Stimulated activated naive B cell treated with anti-CD40 and anti-IgM and Interleukin-4, amounts not matched to agents 10 μg/mL and 1 μg/mL and 100 μg/mL, for 72 hours (primary cell): Measurements from ENCODE around the gene CCDC27.

Experiments
- ATAC-seq, 2 donors: fragments of 150-1000 bp; cut with Tn5 transposase; replicated peaks; 2 replicates each; pipeline ENCODE4 v1.10.0; 2021; ENCODE audit warnings: moderate library complexity in 1 of 2
- DNase-seq: peaks from one replicate; pipeline ENCODE4 v3.0.0; 2021
- H3K27ac Mint-ChIP-seq: one replicate; pipeline ENCODE4 v1.8.0; 2022; ENCODE audit warnings: mild to moderate bottlenecking, mixed read lengths
- H3K27me3 Mint-ChIP-seq, 2 donors: one replicate each; pipeline ENCODE4 v1.8.0; 2022; ENCODE audit warnings: mixed read lengths in 2 of 2
- H3K36me3 Mint-ChIP-seq, 2 donors: one replicate each; pipeline ENCODE4 v1.8.0; 2022; ENCODE audit warnings: mixed read lengths in 2 of 2, mild to moderate bottlenecking in 1 of 2
- H3K4me1 Mint-ChIP-seq, 2 donors: one replicate each; pipeline ENCODE4 v1.8.0; 2022; ENCODE audit warnings: mixed read lengths in 2 of 2, mild to moderate bottlenecking in 1 of 2
- H3K4me3 Mint-ChIP-seq, 2 donors: one replicate each; pipeline ENCODE4 v1.8.0; 2022; ENCODE audit warnings: mild to moderate bottlenecking in 2 of 2, mixed read lengths in 2 of 2, moderate library complexity in 1 of 2
- H3K9me3 Mint-ChIP-seq, 2 donors: one replicate each; pipeline ENCODE4 v1.8.0; 2022; ENCODE audit warnings: mixed read lengths in 2 of 2, mild to moderate bottlenecking in 1 of 2

Gene CCDC27

DNA sequence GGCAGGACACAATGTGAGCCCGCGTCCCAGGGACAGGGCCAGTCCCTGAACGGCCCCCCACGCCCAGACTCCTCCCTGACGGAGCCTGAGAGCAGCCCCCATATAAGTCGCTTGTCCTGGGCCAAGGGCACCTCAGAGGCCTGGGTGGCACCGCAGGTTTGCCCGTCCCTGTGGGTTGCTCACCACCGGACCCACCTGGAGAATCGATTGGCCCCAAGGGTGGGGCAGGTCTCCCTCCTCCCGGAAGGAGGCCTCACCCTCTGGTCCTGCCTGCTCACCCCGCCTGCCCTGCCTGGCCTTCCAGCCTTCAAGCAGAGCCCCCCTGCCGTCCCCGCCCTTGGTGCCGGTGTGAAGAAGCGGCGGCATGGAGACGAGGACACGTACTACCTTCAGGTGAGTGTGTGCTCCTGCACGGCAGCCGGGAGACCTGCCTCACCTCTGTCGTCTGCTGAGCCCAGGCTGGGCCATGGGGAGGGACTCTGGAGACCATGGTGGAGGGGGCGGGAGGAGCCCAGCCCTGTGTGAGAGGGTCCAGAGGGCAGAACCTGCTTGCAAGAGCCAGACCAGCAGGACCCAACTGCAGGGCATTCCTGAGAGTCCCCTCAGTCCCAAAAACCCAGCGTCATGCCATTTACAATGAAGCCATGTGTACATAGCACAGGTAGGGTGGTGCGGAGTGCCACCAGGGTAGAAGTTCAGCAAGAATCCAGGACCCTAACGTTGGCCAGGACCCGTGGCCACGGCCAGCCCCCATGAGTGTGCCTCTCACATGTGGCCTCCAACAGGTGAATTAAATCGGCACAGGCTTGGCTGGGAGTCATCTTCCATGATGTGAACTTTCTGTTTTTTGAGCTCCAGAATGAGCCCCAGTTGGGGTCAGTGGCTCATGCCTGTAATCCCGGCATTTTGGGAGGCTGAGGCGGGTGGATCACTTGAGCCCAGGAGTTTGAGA, 24.1 kb upstream of the CCDC27 start:
- Mint-ChIP-seq H3K27me3 (peaks cover 29 to 38% of the 10 kb centered on the region in 2 donors), H3K4me1 (peaks cover 4 to 6% of the 10 kb centered on the region in 2 donors), H3K9me3 (no peaks in the 10 kb centered on the region), H3K4me3 (no peak overlapping the region), H3K36me3 (no peaks in the 10 kb centered on the region), H3K27ac (no peak overlapping the region)
- DNase-seq (no peak), ATAC-seq (no peak)

DNA sequence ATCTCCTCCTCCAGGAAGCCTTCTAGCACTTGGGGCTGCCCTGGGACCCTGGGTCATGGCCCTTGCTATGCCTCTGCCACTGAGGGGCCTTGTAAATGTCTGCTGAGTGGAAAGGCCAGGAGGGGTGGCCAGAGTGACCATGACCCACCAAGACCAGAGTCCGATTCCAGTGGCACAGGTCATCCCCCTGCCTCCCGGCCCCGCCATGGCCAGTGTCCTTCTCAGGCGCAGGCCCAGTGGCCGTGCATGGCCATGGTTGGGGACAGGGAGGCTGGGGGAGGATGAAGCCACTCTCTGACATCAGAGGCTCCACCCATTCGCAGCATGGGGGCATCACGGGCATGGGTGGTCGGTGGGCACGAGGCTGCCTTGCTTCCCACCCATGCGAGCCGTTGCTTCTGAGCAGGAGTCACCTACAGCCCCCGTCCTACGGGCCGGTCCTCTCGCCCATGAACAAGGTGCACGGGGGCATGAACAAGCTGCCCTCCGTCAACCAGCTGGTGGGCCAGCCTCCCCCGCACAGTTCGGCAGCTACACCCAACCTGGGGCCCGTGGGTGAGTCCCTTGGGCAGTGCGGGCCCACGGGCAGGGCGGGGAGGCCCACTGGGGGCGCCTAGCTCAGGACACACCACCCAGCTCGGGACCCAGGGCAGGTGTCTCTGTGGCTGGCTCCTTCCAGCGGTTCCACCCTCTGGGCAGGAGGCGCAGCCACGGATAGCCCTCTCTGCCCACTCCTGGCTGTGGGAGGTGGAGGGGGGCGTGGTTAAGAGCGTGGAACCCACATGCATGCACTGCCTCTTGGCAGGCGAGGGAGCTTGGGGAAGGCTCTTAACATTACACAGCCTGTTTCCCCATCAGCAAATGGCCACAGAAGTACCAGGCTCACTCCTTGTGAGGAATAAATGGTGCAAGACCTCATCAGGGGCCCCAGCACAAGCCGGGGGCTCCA, 22.4 kb upstream of the CCDC27 start:
- no peaks in the 10 kb centered on the region for H3K36me3 Mint-ChIP-seq
- no peak overlapping the region for H3K4me3 Mint-ChIP-seq
- H3K27me3 Mint-ChIP-seq = peaks cover 22 to 32% of the 10 kb centered on the region in 2 donors
- no peak for ATAC-seq
- H3K27ac Mint-ChIP-seq = no peak overlapping the region
- H3K4me1 Mint-ChIP-seq = peaks cover 0 to 2% of the 10 kb centered on the region in 2 donors
- no peak for DNase-seq
- H3K9me3 Mint-ChIP-seq = no peaks in the 10 kb centered on the region

DNA sequence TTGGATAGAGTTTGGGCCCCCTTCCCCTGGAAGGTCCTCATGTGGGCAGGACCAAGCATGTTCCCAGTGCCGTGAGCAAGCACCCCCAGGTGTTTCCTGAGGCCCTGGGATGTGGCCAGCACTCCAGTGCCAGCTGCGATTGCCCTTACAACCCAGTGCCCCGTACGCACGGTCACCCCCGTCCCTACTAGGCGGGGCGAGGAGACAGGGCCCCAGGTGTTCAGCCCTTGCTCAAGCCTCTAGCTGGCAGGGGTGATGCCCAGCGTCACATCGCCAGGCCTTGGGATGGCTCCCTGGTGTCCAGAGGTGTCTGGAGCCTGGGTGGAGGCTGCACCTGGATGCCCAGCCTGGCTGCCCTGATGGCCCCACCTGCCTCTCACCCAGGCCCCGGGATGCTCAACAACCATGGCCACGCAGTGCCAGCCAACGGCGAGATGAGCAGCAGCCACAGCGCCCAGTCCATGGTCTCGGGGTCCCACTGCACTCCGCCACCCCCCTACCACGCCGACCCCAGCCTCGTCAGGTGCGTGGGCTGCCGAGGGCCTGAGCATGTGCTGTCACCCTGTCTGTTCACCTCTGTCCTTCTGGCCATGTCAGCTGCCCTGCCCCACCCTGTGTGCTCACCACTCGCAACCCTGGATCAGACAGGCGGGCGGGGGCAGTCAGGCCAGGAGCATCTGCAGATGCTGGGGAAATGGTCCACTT, 21.6 kb upstream of the CCDC27 start:
- no peak for DNase-seq
- H3K27ac Mint-ChIP-seq = no peak overlapping the region

DNA sequence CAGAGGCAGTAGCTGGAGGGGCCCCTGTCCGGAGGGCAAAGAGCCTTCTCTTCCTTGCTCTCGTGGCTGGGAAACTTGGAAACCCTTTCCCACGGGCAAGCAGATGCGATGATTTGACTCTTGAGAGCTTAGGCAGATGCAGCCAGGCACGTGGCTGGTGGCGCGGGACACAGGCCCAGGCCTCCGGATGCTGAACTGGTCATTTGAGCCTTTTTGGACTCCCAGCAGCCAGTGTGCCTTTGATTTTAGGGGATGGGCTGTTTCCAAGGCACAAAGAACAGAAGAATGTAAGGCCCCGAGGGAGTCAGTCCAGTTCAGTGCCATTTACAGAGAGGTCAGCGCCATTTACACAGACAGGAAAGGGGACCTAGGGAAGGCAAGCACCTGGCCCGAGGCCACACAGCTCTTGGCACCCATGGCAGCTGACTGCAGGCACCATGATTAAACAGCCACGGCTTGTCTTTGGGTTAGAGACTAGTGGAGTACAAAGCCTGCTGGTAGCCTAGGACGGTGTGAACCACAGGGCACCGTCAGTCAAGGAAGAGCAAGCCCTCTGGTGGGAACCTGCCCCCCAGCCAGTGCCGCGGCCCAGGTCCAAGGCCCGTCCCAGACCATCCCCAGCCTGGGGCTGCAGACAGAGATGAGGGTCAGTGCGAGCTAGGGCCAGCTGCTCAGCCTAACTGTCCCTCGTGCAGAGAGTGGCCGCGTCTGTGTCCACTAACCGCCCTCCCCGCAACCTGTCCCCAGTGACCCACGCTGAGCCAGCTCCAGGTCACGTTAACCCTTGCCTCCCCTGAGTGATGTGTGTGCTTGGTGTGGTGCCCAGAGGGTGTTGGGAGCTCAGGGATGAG, 20.4 kb upstream of the CCDC27 start:
- no peak for DNase-seq

More for the DNA sequence above, 21.6 kb upstream of the CCDC27 start:
- Mint-ChIP-seq H3K27me3 (peaks cover 18 to 32% of the 10 kb centered on the region in 2 donors), H3K36me3 (peaks cover 0 to 3% of the 10 kb centered on the region in 2 donors), H3K4me1 (no peaks in the 10 kb centered on the region), H3K4me3 (no peak overlapping the region), H3K9me3 (no peaks in the 10 kb centered on the region)
- ATAC-seq = no peak

DNA sequence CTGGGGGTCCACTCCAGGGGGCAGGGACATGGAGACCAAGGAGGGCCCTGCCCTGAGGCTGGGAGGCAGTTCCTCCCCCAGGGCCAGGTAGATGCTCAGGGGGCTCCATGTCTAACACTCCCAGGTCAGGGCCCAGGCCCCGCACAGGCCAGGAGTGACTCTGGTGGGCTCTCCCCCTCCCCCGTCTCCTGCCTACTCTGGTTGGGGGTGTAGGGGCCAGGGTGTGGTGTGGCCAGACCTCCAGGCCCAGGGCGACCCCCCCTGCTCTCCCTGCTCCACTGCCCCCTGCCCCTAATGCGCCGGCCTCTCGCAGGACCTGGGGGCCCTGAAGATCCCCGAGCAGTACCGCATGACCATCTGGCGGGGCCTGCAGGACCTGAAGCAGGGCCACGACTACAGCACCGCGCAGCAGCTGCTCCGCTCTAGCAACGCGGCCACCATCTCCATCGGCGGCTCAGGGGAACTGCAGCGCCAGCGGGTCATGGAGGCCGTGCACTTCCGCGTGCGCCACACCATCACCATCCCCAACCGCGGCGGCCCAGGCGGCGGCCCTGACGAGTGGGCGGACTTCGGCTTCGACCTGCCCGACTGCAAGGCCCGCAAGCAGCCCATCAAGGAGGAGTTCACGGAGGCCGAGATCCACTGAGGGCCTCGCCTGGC, 19.7 kb upstream of the CCDC27 start:
- no peak for DNase-seq
- Mint-ChIP-seq H3K9me3 (no peaks in the 10 kb centered on the region), H3K27me3 (peaks cover 8 to 22% of the 10 kb centered on the region in 2 donors), H3K27ac (no peak overlapping the region), H3K4me1 (no peaks in the 10 kb centered on the region), H3K36me3 (peaks cover 1 to 8% of the 10 kb centered on the region in 2 donors), H3K4me3 (no peak overlapping the region)
- ATAC-seq = no peak

More for the DNA sequence above, 20.4 kb upstream of the CCDC27 start:
- Mint-ChIP-seq H3K36me3 (peaks cover under 1 to 8% of the 10 kb centered on the region in 2 donors), H3K4me3 (no peak overlapping the region), H3K27me3 (peaks cover 10 to 26% of the 10 kb centered on the region in 2 donors), H3K9me3 (no peaks in the 10 kb centered on the region), H3K27ac (no peak overlapping the region), H3K4me1 (no peaks in the 10 kb centered on the region)
- ATAC-seq = no peak

DNA sequence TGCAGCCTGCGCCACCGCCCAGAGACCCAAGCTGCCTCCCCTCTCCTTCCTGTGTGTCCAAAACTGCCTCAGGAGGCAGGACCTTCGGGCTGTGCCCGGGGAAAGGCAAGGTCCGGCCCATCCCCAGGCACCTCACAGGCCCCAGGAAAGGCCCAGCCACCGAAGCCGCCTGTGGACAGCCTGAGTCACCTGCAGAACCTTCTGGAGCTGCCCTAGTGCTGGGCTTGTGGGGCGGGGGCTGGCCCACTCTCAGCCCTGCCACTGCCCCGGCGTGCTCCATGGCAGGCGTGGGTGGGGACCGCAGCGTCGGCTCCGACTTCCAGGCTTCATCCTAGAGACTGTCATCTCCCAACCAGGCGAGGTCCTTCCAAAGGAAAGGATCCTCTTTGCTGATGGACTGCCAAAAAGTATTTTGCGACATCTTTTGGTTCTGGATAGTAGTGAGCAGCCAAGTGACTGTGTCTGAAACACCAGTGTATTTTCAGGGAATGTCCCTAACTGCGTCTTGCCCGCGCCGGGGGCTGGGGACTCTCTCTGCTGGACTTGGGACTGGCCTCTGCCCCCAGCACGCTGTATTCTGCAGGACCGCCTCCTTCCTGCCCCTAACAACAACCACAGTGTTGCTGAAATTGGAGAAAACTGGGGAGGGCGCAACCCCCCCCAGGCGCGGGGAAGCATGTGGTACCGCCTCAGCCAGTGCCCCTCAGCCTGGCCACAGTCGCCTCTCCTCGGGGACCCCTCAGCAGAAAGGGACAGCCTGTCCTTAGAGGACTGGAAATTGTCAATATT, 19.0 kb upstream of the CCDC27 start:
- H3K27ac Mint-ChIP-seq = no peak overlapping the region
- H3K36me3 Mint-ChIP-seq = peaks cover 3 to 8% of the 10 kb centered on the region in 2 donors
- peaks cover 8 to 22% of the 10 kb centered on the region in 2 donors for H3K27me3 Mint-ChIP-seq
- ATAC-seq = no peak
- no peak for DNase-seq
- no peaks in the 10 kb centered on the region for H3K4me1 Mint-ChIP-seq
- H3K9me3 Mint-ChIP-seq = no peaks in the 10 kb centered on the region
- no peak overlapping the region for H3K4me3 Mint-ChIP-seq

DNA sequence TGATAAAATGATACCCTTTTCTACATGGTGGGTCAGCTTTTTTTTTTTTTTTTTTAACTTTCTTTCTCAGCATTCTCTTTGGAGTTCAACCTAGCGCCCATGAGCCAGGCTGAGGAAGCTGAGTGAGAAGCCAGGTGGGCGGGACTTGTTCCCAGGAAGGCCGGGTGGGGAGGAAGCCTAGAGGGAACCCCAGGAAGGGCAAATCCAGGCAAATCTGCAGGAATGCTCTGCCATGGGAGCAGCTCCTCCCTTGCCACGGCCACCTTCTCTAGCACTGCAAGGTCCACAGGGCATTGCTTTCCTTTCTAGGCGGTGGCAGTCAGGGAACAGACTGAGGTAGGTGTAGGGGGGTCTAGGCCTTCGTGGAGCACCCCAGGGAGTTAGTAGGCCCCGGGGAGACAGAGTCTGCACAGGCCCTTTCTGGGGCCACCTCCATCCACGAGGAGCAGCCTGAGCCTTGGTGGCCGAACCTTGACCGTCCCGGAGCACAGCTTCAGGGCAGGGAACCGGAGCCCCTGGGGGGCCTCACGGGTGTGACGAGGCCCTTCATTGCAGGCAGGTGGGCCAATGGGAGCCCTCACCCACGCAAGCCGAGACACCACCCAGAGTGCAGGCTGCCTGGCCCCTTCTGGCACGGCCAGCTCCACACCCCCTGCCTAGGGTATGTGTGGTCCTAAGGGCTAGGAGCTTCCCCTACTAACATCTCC, 18.2 kb upstream of the CCDC27 start:
- no peak for ATAC-seq
- Mint-ChIP-seq H3K27ac (no peak overlapping the region), H3K4me1 (no peaks in the 10 kb centered on the region), H3K4me3 (no peak overlapping the region), H3K9me3 (no peaks in the 10 kb centered on the region), H3K27me3 (peaks cover 8 to 17% of the 10 kb centered on the region in 2 donors), H3K36me3 (peaks cover 4 to 8% of the 10 kb centered on the region in 2 donors)
- no peak for DNase-seq

DNA sequence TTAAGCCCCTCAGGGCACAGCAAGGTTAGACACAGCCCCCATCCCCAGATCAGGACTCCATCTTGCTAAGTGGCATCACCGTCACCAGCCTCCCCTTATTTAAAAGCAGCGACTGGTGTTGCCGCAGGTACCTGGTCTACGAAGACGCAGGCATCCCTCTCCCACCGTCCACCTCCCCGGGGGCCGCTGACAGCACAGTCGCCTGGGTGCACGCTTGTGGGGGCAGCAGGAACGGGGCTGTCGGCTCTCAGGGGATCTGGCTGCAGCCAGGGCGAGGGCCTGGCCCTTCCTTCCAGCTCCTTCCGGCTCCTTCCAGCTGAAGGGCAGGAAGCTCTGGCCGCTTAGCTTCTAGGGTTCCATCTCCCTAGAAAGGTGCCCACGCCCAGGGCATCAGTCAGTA, 17.6 kb upstream of the CCDC27 start:
- H3K36me3 Mint-ChIP-seq = peaks cover 4 to 8% of the 10 kb centered on the region in 2 donors
- no peaks in the 10 kb centered on the region for H3K9me3 Mint-ChIP-seq
- H3K27me3 Mint-ChIP-seq = peaks cover 8 to 11% of the 10 kb centered on the region in 2 donors
- H3K4me1 Mint-ChIP-seq = no peaks in the 10 kb centered on the region
- DNase-seq (no peak), ATAC-seq (no peak)
- no peak overlapping the region for H3K27ac Mint-ChIP-seq
- no peak overlapping the region for H3K4me3 Mint-ChIP-seq

DNA sequence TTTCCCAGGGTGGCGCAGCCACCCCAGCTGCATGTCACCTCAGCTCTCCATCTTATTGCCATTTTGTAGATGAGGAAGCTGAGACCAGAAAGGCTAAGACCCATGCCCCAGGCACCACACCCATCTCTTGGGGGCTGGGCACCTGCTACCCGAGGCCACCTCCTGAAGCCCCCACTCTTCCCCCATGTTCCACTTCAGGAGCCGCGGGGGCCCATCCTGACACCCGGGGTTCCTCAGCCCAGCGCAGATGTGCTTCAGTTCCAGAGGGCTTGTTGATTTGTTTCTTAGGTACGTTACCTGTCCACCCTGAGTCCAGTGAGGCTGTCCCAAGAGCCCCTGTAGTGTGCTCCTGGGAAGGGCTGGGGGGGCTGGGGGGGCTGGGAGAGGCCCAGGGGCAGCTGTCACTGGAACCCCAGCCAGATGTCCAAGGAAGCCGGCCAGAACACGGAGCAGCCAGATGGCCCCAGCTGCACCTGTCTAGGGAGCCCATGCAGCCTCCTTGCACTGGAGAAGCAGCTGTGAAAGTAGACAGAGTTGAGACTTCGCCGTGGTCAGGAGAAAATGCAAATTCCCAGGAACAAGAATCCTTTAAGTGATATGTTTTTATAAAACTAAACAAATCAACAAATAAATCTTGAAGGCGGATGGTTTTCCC, 17.1 kb upstream of the CCDC27 start:
- ATAC-seq = no peak
- Mint-ChIP-seq H3K4me1 (no peaks in the 10 kb centered on the region), H3K36me3 (peaks cover 4 to 8% of the 10 kb centered on the region in 2 donors), H3K4me3 (no peak overlapping the region), H3K27ac (no peak overlapping the region), H3K9me3 (no peaks in the 10 kb centered on the region), H3K27me3 (peaks cover 8 to 10% of the 10 kb centered on the region in 2 donors)
- DNase-seq = no peak

DNA sequence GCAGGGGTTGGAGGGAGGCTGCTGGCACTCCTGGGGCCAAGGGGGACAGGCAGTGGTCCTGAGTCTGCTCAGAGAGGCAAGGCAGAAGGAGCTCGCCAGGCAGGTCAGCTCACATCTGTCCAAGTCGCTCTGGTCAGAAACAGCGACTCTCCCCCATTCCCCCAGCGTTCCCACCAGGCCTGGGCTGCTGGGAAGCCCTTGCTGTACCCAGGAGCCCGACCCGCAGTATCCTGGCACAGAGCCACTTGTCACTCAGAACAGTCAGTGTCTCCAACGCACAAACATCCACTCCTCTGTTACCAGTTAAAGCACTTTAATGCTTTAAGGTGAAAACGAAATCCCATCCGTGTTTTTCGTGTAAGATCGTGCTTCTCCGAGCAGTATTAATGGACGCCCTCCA, 16.6 kb upstream of the CCDC27 start:
- Mint-ChIP-seq H3K27ac (no peak overlapping the region), H3K36me3 (peaks cover 4 to 8% of the 10 kb centered on the region in 2 donors), H3K4me3 (no peak overlapping the region), H3K4me1 (no peaks in the 10 kb centered on the region), H3K9me3 (no peaks in the 10 kb centered on the region), H3K27me3 (peaks cover 8 to 9% of the 10 kb centered on the region in 2 donors)
- ATAC-seq (no peak), DNase-seq (no peak)

DNA sequence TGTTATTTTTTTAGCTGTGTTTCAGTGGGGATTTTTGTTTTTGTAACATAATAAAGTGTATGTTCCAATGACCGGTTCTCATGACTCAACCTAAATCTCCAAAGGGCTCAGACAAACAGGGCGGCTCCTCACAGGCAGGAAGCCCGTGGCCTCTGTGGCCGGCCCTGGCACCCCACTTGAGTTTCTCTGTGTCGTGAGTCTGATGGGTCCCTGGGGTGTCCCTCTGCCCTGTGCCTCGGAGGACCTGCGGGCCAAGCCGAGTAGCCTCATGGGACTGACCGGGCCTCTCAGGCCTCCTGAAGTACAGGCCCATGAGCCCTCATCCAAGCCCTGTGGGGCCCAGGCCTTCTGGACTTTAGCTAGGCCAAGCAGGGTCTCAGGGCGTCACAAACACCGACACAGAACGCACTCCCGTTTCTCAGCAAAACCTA, 16.1 kb upstream of the CCDC27 start:
- Mint-ChIP-seq H3K36me3 (peaks cover 6 to 8% of the 10 kb centered on the region in 2 donors), H3K4me1 (no peaks in the 10 kb centered on the region), H3K27me3 (peaks cover 4% of the 10 kb centered on the region in 2 donors), H3K9me3 (no peaks in the 10 kb centered on the region), H3K4me3 (no peak overlapping the region), H3K27ac (no peak overlapping the region)
- DNase-seq = no peak
- no peak for ATAC-seq
